ENCODE data around the gene ARID1B. TPM values are rescaled to one million over a fixed set of nuclear protein-coding genes. Genes with fewer than 3 reads are reported as not detected.

ARID1B gene
- total and polyA plus RNA-seq, 2 of the 4 experiments (the other 2 are of a cell fraction): 14.5 to 20.1 TPM

- Histone ChIP-seq H3K4me3 (ENCODE audit: insufficient read depth, low read depth, low read length) (no peak overlapping the region), H3K4ac (ENCODE audit: low read depth, low read length) (no peak overlapping the region), H4K8ac (ENCODE audit: low read depth in 2 of 2, low read length in 2 of 2) (no peak overlapping the region), H3K9me1 (ENCODE audit: insufficient read depth, low read length) (peaks cover 13% of the 10 kb centered on the region), H2BK5ac (ENCODE audit: low read depth, low read length, poor library complexity, severe bottlenecking) (no peak overlapping the region), H2AFZ (replicated peaks; ENCODE audit: low read length, poor library complexity) (no peak overlapping the region), H2BK15ac (ENCODE audit: low read depth, low read length) (no peak overlapping the region), H3K14ac (replicated peaks; ENCODE audit: low read depth, low read length) (no peak overlapping the region), H4K5ac (ENCODE audit: low read depth, low read length) (no peak overlapping the region), H3K4me1 (ENCODE audit: control insufficient read depth, insufficient read depth, low read length) (no peaks in the 10 kb centered on the region), H3K18ac (ENCODE audit: low read depth, low read length) (no peak overlapping the region), H3K56ac (ENCODE audit: extremely low read depth, insufficient read depth, low read length) (no peak overlapping the region), H3K27me3 (ENCODE audit: control insufficient read depth, insufficient read depth, low read length) (no peaks in the 10 kb centered on the region), H3K23ac (ENCODE audit: low read depth, low read length) (no peak overlapping the region), H4K20me1 (ENCODE audit: insufficient read depth, low read length) (peaks cover 23% of the 10 kb centered on the region), H3K36me3 (ENCODE audit: control insufficient read depth, insufficient read depth, low read length) (no peaks in the 10 kb centered on the region), H2AK5ac (ENCODE audit: low read depth, low read length) (no peak overlapping the region), H4K91ac (ENCODE audit: insufficient read depth, low read depth, low read length) (no peak overlapping the region), H2AK9ac (replicated peaks; ENCODE audit: low read depth, low read length, poor library complexity) (no peak overlapping the region), H3K4me2 (ENCODE audit: low read depth, low read length) (no peak overlapping the region), H3K9me3 (ENCODE audit: control insufficient read depth, insufficient read depth, low read length) (no peaks in the 10 kb centered on the region), H3K79me1 (ENCODE audit: low read depth in 1 of 2, low read length in 2 of 2) (peaks cover 34 to 56% of the 10 kb centered on the region in 2 experiments), H2BK20ac (ENCODE audit: low read depth, low read length) (no peak overlapping the region), H3K9ac (ENCODE audit: low read depth, low read length) (no peak overlapping the region), H2BK120ac (ENCODE audit: low read depth, low read length) (no peak overlapping the region), H3K27ac (ENCODE audit: insufficient read depth, low read length) (no peak overlapping the region)
- BruUV-seq (replicated peaks): no TSS peak
- intact Hi-C loops (cut with micrococcal nuclease) (no loop called here), dilution Hi-C loops (cut with HindIII; ENCODE audit: low sequenced_read_pairs, unreplicated experiment) (no loop called here), in situ Hi-C loops (cut with MboI; ENCODE audit: low sequenced_read_pairs) (no loop called here)
- WGBS, 2 experiments (ENCODE audit: extremely low coverage in 2 of 2, insufficient read length in 1 of 2): 100% methylated on average over 4 of the region's 4 CpGs; no CpG with 5 or more reads in 1 of the 2 experiments
- TF ChIP-seq SMC3 (IDR thresholded peaks at IDR 0.05; ENCODE audit: low read depth, low read length) (no peak), POLR2A (IDR thresholded peaks at IDR 0.05; ENCODE audit: low read depth, low read length) (no peak), RCOR1 (IDR thresholded peaks at IDR 0.05; ENCODE audit: insufficient replicate concordance, low read length) (no peak), RFX5 (IDR thresholded peaks at IDR 0.05; ENCODE audit: low read depth, low read length) (no peak), MAZ (IDR thresholded peaks at IDR 0.05; ENCODE audit: borderline replicate concordance, low read depth, low read length) (no peak), CEBPB (IDR thresholded peaks at IDR 0.05; ENCODE audit: low read depth, low read length) (no peak), BHLHE40 (IDR thresholded peaks at IDR 0.05; ENCODE audit: low read depth, low read length) (no peak), RAD21 (IDR thresholded peaks at IDR 0.05; ENCODE audit: low read length) (no peak), NFE2L2 (IDR thresholded peaks at IDR 0.05; ENCODE audit: low read depth, low read length) (no peak), MXI1 (IDR thresholded peaks at IDR 0.05; ENCODE audit: borderline replicate concordance, low read depth, low read length) (no peak), MAFK (IDR thresholded peaks at IDR 0.05; ENCODE audit: low read depth, low read length) (no peak), CHD1 (IDR thresholded peaks at IDR 0.05; ENCODE audit: low read depth, low read length) (no peak), FOS (IDR thresholded peaks at IDR 0.05; ENCODE audit: low read depth, low read length) (no peak)
- TF ChIP-seq, protein P1, sequence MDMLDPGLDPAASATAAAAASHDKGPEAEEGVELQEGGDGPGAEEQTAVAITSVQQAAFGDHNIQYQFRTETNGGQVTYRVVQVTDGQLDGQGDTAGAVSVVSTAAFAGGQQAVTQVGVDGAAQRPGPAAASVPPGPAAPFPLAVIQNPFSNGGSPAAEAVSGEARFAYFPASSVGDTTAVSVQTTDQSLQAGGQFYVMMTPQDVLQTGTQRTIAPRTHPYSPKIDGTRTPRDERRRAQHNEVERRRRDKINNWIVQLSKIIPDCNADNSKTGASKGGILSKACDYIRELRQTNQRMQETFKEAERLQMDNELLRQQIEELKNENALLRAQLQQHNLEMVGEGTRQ (IDR thresholded peaks at IDR 0.05; ENCODE audit: low read depth, low read length): no peak
- TF ChIP-seq, protein P2, sequence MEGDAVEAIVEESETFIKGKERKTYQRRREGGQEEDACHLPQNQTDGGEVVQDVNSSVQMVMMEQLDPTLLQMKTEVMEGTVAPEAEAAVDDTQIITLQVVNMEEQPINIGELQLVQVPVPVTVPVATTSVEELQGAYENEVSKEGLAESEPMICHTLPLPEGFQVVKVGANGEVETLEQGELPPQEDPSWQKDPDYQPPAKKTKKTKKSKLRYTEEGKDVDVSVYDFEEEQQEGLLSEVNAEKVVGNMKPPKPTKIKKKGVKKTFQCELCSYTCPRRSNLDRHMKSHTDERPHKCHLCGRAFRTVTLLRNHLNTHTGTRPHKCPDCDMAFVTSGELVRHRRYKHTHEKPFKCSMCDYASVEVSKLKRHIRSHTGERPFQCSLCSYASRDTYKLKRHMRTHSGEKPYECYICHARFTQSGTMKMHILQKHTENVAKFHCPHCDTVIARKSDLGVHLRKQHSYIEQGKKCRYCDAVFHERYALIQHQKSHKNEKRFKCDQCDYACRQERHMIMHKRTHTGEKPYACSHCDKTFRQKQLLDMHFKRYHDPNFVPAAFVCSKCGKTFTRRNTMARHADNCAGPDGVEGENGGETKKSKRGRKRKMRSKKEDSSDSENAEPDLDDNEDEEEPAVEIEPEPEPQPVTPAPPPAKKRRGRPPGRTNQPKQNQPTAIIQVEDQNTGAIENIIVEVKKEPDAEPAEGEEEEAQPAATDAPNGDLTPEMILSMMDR (conservative IDR thresholded peaks at IDR 0.05; ENCODE audit: low read depth, low read length): no peak
- TF ChIP-seq, protein P3, sequence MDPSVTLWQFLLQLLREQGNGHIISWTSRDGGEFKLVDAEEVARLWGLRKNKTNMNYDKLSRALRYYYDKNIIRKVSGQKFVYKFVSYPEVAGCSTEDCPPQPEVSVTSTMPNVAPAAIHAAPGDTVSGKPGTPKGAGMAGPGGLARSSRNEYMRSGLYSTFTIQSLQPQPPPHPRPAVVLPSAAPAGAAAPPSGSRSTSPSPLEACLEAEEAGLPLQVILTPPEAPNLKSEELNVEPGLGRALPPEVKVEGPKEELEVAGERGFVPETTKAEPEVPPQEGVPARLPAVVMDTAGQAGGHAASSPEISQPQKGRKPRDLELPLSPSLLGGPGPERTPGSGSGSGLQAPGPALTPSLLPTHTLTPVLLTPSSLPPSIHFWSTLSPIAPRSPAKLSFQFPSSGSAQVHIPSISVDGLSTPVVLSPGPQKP (IDR thresholded peaks at IDR 0.05; ENCODE audit: borderline replicate concordance, low read depth, low read length): no peak
- ChIA-PET CTCF (no interaction called here), POLR2A (ENCODE audit: unreplicated experiment) (no interaction called here)
- ATAC-seq (ENCODE audit: low read depth) (no peak), DNase-seq (no peak)
These were observed 121.9 kb downstream of the ARID1B start for GRCh38 chr6:156899071-156899470.

Data from IMR-90 (cell line).